ENCODE results near the gene ARMH1.

DNA sequence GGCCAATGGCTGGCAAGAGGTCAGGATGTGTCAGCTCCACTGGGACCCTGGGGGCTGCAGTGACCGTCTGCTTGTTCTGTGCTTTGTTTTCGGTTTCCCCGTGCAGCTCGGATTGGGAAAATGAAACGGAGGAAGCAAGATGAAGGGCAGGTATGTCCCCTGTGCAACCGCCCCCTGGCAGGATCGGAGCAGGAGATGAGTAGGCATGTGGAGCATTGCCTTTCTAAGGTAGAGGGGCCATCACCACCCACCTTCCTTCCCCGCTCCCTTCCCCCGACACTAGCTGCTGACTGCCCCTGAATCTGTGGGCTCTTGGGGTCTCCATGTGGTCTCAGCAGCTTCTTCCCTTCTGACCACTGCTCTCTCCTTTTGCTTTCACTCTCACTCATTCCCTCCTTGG is 39.1 kb upstream of the ARMH1 start:
- TF ChIP-seq, protein P1, sequence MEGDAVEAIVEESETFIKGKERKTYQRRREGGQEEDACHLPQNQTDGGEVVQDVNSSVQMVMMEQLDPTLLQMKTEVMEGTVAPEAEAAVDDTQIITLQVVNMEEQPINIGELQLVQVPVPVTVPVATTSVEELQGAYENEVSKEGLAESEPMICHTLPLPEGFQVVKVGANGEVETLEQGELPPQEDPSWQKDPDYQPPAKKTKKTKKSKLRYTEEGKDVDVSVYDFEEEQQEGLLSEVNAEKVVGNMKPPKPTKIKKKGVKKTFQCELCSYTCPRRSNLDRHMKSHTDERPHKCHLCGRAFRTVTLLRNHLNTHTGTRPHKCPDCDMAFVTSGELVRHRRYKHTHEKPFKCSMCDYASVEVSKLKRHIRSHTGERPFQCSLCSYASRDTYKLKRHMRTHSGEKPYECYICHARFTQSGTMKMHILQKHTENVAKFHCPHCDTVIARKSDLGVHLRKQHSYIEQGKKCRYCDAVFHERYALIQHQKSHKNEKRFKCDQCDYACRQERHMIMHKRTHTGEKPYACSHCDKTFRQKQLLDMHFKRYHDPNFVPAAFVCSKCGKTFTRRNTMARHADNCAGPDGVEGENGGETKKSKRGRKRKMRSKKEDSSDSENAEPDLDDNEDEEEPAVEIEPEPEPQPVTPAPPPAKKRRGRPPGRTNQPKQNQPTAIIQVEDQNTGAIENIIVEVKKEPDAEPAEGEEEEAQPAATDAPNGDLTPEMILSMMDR (IDR thresholded peaks at IDR 0.05; ENCODE audit: low read depth, low read length, poor library complexity, severe bottlenecking), result no peak
- TF ChIP-seq EZH2phosphoT487 (IDR thresholded peaks at IDR 0.05; ENCODE audit: borderline replicate concordance, low read length), result no peak

Measured in DOHH2 (cell line).